ENCODE results near the gene PDE4B. TPM values are rescaled to one million over a fixed set of nuclear protein-coding genes. Genes with fewer than 3 reads are reported as not detected.

The PDE4B gene
- polyA plus RNA-seq, 1 experiment: 17.6 TPM

DNA sequence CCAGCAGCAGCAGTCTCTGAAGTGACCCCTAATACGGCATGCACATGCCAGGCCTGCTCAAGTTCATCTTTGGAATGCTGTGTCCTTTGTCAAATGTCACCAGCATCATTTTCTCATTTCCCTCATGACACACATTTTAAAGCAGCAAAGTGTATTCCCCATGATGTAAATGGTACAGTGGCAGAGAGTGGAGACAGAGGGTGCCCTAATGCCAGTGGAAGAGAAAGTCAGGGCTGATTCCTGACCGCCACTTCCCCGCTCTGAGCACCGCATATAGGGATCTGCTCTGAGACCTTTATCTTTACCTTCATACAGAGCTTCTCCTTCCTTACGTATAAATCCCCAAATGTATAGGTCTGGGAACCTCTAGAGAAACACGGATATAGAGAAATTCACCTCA is 518.9 kb downstream of the PDE4B start:
- POLR2A ChIA-PET: no interaction called here

DNA sequence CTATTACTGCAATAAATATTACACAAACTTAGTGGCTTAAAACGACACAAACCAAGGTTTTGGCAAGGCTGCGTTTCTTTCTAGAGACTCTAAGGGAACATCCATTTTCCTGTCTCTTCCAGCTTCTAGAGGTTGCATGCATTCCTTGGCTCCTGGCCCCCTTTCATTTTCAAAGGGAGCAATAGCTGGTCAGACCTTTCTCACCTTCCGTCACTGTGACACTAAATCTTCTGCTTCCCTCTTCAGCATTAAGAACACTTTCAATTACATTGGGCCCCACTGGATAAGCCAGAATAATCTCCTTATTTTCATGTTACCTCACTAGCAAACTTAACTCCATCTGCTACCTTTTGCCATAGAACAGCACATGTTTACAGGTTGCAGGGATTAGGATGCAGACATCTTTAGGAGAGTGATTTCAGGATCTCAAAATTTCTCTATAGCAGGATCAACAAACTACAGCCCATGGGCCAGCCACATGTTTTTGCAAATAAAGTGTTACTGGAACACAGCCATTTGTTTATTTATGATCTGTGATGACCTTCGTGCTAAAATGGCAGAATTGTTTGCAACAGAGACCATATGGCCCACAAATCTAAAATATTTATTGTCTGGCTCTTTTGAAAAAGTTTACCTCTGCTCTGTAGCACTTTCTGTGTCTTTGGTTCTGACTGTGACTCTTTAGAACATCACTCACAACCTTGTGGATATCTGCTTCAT is 519.7 kb downstream of the PDE4B start:
- Histone ChIP-seq H3K9me3 (ENCODE audit: control insufficient read depth, insufficient read depth, low read length) (no peaks in the 10 kb centered on the region; the same call in 1 of the 2 replicates), H3K27ac (ENCODE audit: low read depth, low read length) (no peak overlapping the region), H3K4me3 (ENCODE audit: low read depth, low read length) (no peak overlapping the region), H3K27me3 (ENCODE audit: control insufficient read depth, insufficient read depth, low read length) (no peaks in the 10 kb centered on the region)
- no peak for DNase-seq (ENCODE audit: low read depth, low spot score)
- ChIA-PET CTCF (no interaction called here), POLR2A (no interaction called here)
- TF ChIP-seq, protein P1, sequence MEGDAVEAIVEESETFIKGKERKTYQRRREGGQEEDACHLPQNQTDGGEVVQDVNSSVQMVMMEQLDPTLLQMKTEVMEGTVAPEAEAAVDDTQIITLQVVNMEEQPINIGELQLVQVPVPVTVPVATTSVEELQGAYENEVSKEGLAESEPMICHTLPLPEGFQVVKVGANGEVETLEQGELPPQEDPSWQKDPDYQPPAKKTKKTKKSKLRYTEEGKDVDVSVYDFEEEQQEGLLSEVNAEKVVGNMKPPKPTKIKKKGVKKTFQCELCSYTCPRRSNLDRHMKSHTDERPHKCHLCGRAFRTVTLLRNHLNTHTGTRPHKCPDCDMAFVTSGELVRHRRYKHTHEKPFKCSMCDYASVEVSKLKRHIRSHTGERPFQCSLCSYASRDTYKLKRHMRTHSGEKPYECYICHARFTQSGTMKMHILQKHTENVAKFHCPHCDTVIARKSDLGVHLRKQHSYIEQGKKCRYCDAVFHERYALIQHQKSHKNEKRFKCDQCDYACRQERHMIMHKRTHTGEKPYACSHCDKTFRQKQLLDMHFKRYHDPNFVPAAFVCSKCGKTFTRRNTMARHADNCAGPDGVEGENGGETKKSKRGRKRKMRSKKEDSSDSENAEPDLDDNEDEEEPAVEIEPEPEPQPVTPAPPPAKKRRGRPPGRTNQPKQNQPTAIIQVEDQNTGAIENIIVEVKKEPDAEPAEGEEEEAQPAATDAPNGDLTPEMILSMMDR (IDR thresholded peaks at IDR 0.05; ENCODE audit: low read depth, low read length): no peak

More for the DNA sequence above, 518.9 kb downstream of the PDE4B start:
- DNase-seq (ENCODE audit: low read depth, low spot score): no peak
- no peaks in the 10 kb centered on the region; the same call in 1 of the 2 replicates for H3K9me3 ChIP-seq (ENCODE audit: control insufficient read depth, insufficient read depth, low read length)
- CTCF ChIA-PET: no interaction called here
- TF ChIP-seq, protein P1 (IDR thresholded peaks at IDR 0.05; ENCODE audit: low read depth, low read length): no peak
- no peak overlapping the region for H3K27ac ChIP-seq (ENCODE audit: low read depth, low read length)
- H3K27me3 ChIP-seq (ENCODE audit: control insufficient read depth, insufficient read depth, low read length): no peaks in the 10 kb centered on the region
- H3K4me3 ChIP-seq (ENCODE audit: low read depth, low read length): no peak overlapping the region

DNA sequence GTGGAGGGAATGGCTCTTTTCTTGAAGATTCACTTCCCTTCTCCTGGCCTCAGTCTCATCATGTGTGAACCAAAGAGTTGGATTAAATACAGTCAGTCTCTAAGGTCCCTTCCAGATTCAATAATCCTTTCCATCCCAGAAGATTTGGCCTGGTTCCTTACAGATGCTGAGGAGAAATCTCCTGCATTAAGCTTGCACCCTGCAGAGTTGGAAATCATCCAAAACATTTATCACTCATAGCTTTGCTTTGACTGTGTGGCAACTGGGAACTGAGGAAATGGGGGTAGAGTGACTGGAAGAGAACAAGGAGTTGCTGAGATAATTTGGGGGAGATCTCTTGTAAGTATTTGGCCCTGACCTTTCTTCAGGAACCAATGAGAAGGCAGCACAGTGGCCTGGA is 520.7 kb downstream of the PDE4B start:
- Histone ChIP-seq H3K27ac (ENCODE audit: low read depth, low read length) (no peak overlapping the region), H3K27me3 (ENCODE audit: control insufficient read depth, insufficient read depth, low read length) (no peaks in the 10 kb centered on the region), H3K4me3 (ENCODE audit: low read depth, low read length) (no peak overlapping the region), H3K9me3 (ENCODE audit: control insufficient read depth, insufficient read depth, low read length) (no peaks in the 10 kb centered on the region; the same call in 1 of the 2 replicates)
- DNase-seq (ENCODE audit: low read depth, low spot score): no peak
- ChIA-PET POLR2A (no interaction called here), CTCF (no interaction called here)
- TF ChIP-seq, protein P1 (IDR thresholded peaks at IDR 0.05; ENCODE audit: low read depth, low read length): no peak

DNA sequence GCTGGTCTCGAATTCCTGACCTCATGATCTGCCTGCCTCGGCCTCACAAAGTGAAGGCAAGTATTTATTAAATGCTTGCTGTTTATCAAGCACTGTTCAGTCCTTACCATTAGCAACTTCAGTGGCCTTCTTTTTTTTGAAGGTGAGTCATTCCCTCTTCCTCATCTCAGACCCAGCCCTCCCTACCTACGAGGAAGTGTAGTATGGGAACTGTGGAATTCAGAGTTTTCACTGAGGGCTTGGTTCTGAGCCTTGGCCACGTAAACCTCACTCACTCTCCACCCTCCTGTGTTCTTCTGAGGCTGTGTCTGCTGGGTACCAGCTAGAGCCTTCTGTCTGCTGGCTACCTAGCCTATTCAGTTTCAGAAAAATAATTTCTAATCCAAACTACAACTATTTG is 523.0 kb downstream of the PDE4B start:
- H3K4me3 ChIP-seq (ENCODE audit: low read depth, low read length): no peak overlapping the region
- ChIA-PET CTCF (interaction anchor here (0.6 kb wide), 1 partner anchor 73 kb away, joined by 3 read pairs; no protein-coding TSS in a partner anchor), POLR2A (no interaction called here)
- DNase-seq (ENCODE audit: low read depth, low spot score): no peak
- TF ChIP-seq, protein P1 (IDR thresholded peaks at IDR 0.05; ENCODE audit: low read depth, low read length): no peak
- H3K27me3 ChIP-seq (ENCODE audit: control insufficient read depth, insufficient read depth, low read length): no peaks in the 10 kb centered on the region
- no peak overlapping the region for H3K27ac ChIP-seq (ENCODE audit: low read depth, low read length)
- no peaks in the 10 kb centered on the region; the same call in 1 of the 2 replicates for H3K9me3 ChIP-seq (ENCODE audit: control insufficient read depth, insufficient read depth, low read length)

- Histone ChIP-seq H3K4me3 (ENCODE audit: low read depth, low read length) (no peak overlapping the region), H3K9me3 (ENCODE audit: control insufficient read depth, insufficient read depth, low read length) (no peaks in the 10 kb centered on the region; the same call in 1 of the 2 replicates), H3K27ac (ENCODE audit: low read depth, low read length) (no peak overlapping the region), H3K27me3 (ENCODE audit: control insufficient read depth, insufficient read depth, low read length) (no peaks in the 10 kb centered on the region)
- ChIA-PET POLR2A (no interaction called here), CTCF (interaction anchor here (0.6 kb wide), 1 partner anchor 74 kb away, joined by 3 read pairs; no protein-coding TSS in a partner anchor)
- TF ChIP-seq, protein P1 (IDR thresholded peaks at IDR 0.05; ENCODE audit: low read depth, low read length): no peak
- no peak for DNase-seq (ENCODE audit: low read depth, low spot score)
Measured at GRCh38 chr1:66316464-66317247, 524.0 kb downstream of the PDE4B start.
